Frontal cortex (tissue), 4 donors: ENCODE measurements around the gene TRABD. TPM values are rescaled to one million over a fixed set of nuclear protein-coding genes. Genes with fewer than 3 reads are reported as not detected.

Experiments used
- DNase-seq, 2 donors: peaks; one replicate each; pipeline ENCODE4 v3.0.0; 2012; ENCODE audit warnings: low spot score in 2 of 2
- FAIRE-seq: peaks from 2 replicates; lab custom pipeline; 2012; peaks lifted over from hg19 to GRCh38; lab: Jason Lieb, UNC
- total RNA-seq: library from RNA; depleted of rRNA; stranded (reverse); fragments of >200 nt; gene quantifications from one replicate; pipeline ENCODE4 v1.2.3, GENCODE V29; 2014
- donor health status: control.
- donor health status: control.
- donor health status: control.

TRABD gene
- total RNA-seq, 1 donor from 2014 or later: 4.9 TPM

DNA sequence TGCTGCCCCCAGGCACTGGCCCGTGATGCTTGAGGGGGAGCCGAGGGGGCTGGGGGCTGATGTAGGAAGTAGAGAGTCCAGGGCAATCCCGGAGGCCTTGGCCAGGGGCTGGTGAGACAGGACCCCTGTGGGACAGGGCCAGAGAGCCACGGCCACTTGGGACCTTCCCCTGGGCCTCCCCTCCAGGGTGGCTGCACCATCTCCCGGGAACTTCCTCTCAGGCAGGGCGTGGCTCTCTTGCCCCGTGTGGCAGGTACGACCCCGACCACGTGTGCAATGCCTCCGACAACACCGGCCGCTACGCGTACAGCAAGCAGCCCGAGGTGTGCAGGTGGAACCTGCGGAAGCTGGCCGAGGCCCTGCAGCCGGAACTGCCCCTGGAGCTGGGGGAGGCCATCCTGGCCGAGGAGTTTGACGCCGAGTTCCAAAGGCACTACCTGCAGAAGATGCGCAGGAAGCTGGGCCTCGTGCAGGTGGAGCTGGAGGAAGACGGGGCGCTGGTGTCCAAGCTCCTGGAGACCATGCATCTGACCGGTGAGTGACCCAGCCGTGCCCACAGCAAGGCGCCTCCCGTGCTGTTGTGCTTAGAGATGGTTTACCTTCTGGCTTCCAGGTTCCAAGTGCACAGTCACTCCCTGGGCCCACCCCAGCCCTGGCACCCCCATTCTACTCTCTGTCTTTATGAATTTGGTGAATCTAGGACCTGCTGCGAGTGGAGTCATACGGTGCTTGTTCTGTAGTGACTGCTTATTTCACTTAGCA is 24.8 kb downstream of the TRABD start:
- FAIRE-seq: no peak
- no peak for DNase-seq

DNA sequence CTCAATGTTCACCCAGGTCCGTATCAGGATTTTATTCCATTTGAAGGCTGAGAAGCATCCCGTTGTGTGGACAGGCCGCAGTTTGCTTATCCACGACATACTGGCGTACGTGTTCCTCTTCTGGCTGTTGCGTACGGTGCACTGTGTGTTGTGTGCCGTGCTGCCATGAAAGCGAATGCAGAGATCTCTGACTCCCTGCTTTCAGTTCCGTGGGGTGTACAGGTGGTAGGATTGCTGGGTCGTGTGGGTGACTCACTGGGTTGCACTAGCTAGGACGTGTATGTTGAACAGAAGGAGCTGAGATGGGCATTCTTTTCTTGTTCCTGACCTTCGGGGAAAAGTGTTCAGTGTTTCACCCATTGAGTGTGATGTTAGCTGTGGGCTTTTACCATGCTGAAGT is 25.4 kb downstream of the TRABD start:
- no peak for FAIRE-seq
- DNase-seq: no peak

DNA sequence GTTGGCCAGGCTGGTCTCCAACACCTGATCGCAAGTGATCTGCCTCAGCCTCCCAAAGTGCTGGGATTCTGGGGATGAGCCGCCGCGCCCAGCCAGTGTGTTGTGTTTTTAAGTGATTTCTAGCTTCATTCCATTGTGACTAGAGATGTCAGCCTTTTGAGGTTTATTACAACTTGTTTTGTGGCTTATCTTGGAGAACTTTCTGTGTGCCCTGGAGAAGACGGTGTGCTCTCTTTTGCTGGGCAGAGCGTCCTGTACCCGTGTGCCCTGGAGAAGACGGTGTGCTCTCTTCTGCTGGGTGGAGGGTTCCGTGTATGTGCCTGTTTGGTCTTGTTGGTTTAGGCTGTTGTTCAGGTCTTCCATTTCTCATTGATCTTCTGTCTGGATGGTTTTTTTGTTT is 27.6 kb downstream of the TRABD start:
- no peak for FAIRE-seq

DNA sequence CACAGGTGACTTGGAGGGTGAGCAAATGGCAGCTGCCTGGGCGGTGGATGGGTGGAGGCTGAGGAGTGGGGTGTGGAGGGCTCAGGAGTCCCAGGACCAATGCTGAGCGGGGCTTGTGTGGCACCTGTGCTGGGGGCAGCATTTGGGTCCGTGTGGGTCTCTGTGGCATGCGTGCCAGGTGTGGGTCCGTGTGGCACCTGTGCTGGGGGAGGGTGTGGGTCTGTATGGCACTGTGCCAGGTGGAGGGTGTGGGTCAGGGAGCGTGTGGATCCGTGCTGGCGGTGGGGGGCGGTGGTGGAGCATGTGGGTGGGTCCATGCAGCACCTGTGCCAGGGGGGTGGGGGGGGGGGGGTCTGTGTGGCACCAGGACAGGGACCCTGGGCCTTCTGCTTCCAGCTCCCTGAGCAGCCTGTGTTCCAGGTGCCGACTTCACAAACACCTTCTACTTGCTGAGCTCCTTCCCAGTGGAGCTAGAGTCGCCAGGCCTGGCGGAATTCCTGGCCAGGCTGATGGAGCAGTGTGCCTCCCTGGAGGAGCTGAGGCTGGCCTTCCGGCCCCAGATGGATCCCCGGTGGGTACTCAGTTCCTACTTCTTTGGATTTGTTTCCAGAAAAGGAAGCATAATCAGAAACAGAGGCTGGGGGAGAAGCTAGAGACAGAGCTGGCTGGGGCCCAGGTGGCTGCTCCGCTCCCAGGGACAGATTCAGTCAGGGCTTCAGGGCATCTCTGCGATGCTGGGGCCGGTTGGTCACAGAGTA is 29.8 kb downstream of the TRABD start:
- FAIRE-seq (no peak), DNase-seq (no peak)

More for the DNA sequence above, 27.6 kb downstream of the TRABD start:
- no peak for DNase-seq

DNA sequence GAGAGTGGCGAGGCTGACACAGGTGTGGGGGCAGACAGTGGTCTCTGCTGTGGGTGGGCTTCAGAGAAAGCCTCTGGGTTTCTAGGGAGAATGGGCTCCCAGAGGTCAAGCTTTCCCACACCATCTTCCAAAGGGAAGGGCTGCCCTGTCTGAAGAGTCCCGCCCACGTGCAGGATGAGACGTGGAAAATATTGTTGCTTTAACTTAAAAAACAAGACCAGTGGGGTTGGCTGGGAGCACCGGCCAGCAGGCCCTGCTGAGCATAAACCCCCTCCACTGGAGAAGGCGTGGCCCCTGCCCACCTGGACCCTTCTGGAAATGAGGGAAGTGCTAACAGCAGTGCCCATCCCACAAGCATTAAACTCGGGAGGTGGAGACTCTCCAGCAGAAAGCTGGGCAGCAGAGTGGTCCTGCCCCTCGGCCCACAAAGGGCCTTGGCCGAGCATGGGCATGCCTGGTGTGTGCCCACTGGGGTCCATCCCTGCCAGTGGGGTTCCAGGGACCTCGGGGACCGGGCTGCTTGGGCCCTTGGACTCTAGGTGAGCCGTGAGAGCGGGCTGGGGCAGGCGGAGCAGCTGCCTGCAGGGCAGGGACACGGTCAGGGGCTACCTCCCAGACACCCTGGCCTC is 30.5 kb downstream of the TRABD start:
- FAIRE-seq (no peak), DNase-seq (no peak)

DNA sequence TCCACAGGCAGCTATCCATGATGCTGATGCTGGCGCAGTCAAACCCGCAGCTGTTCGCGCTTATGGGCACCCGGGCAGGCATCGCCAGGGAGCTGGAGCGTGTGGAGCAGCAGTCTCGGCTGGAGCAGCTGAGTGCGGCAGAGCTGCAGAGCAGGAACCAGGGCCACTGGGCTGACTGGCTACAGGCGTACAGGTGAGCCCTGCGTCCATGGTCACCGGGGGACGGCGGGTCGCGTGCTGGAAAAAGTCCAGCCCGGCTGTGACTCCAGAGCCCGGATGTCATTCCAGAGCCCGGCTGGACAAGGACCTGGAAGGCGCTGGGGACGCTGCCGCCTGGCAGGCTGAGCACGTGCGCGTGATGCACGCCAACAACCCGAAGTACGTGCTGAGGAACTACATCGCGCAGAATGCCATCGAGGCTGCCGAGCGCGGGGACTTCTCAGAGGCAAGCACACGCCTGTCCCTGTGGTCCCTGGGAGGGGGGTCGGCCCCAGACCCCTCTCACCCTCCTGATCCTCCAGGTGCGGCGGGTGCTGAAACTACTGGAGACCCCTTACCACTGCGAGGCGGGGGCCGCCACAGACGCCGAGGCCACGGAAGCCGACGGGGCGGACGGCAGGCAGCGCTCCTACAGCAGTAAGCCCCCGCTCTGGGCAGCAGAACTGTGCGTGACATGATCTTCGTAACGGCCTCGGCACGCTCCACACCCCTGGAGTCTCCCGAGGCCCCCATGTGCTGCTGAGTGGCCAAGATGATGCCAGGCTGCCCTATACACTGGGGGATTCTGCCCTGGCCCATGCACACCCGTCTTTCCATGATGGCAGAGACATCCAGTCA is 31.2 kb downstream of the TRABD start:
- DNase-seq (no peak), FAIRE-seq (no peak)

DNA sequence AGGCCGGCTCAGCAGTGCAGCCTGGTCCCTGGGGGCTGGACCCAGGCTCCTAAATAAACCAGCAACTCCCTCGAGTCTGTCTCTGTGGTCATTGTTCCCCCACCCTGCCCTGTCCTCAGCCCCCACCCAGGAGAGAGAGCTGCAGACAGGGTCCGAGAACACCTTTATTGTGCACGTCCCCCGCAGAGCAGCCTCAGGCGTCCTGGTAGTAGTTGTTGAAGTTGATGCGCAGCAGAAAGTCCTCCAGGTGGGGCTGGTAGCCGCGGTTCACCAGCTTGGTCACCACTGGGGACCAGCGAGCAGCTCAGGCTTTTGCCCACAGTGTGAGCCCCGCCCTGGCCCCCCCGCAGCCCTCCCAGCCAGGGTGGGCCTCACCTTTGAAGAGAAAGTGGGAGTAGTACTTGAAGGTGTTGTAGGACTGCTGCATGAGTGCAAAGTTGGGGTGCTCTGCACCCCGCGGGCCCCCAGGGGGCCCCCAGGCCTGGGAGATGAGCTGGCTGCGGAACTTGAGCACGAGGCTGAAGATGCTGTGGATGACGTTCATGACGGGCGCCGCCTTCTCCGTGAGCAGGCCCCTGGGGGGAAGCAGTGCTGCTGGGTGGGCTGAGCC is 31.9 kb downstream of the TRABD start:
- FAIRE-seq (no peak), DNase-seq (no peak)

DNA sequence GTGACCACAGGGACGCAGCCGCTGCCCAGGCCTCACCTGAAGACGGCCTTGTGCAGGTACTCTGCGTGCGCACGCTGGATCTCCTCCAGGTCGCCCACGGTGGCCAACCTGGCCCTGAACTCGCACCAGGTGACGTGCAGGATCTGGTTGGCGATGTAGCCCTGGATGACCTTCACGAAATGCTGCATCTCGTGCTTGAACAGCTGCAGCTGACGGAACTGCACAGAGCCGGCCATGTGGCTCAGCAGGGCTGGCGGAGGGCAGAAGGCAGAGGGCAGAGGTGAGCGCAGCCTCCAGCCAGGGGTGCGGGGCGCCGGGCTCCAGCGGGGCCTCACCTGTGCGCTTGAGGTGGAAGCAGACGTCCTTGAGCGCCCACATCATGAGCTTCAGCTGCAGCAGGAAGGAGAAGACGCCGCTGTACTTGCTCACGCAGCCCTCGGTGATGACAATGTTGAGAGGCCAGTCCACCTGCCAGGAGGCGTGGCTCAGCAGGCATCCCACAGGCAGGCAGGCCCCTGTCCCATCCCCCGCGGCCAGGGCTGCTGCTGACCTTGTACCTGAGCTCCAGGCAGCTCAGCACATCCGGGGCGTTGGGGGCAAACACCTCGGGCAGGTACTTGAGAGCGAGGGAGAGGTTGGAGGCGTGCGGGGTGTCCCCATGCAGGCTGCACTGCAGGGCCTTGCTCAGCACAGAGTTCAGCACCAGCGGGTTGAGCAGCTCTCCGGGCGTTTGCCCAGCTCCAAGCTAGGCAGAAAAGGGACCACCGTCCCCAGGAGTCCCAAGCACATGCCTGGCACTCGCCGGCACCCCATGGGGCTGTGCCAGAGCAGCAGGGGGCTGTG is 32.7 kb downstream of the TRABD start:
- FAIRE-seq: no peak
- no peak for DNase-seq

DNA sequence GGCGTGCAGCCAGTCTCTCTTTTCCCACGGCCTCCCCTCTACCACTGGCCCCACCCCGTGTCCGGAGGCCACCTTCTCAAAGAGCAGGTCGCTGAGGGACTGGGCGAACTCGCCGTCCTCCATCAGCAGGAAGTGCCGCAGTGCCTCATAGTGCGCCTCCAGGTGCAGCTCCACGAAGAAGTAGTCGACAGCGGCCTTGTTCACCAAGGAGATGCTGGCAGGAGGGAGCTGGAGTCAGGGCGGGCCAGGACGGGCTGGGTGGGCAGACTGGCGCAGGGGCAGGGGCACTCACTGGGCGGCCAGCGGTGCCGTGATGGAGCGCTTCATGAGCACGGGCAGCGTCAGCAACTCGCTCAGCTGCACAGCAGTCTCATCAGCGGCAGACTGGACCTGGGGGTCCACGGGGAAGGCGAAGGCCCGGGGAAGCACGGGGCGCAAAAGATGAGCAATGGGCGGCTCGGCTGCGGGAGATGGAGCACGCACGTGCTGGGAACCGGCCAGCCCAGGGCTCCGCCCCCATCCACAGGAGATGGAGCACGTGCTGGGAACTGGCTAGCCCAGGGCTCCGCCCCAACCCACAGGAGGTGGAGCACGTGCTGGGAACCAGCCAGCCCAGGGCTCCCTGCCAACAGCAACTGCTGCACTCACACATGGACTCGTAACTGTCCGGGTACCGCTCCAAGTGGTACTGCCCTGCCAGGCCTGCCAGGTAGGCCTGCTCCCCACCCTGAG is 33.4 kb downstream of the TRABD start:
- FAIRE-seq (no peak), DNase-seq (peak; percentile 72 to 89)

DNA sequence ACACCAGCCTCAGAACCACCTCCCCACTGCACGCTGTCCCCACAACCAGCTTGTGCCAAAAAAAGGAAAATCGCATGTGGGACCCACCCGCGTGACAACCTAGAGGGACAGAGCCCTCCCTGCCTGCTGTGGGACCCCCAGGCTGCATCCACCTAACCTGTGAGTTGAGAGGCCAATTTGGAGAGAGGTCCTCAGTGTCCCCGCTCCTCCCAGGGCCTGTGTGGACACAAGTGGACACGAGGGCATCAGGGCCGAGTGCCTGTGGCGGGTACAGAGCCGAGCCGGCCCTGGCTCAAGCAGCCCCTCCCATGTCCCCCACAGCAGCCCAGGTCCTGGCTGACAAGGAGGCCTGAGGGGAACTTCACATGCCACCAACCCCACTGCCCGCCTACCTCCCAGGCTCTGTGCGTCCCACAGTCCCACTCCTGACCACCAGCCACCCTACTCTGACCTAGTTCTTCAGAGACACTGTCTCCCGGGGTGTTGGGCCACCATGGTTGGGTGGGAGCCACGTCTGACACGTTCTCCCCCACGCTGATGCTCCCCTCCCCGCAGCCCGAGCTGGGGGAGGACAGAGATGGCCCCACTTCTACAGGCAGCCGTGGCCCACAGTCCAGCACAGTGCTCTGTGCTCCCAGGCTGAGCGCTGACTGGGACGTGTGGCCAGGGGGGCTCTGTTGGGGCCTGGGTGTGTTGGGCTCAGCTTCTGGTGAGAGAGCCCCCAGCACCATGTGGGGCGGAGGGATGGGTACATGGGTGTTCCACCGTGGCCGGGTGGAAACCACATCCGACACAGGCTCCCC is 34.3 kb downstream of the TRABD start:
- no peak for DNase-seq
- no peak for FAIRE-seq

DNA sequence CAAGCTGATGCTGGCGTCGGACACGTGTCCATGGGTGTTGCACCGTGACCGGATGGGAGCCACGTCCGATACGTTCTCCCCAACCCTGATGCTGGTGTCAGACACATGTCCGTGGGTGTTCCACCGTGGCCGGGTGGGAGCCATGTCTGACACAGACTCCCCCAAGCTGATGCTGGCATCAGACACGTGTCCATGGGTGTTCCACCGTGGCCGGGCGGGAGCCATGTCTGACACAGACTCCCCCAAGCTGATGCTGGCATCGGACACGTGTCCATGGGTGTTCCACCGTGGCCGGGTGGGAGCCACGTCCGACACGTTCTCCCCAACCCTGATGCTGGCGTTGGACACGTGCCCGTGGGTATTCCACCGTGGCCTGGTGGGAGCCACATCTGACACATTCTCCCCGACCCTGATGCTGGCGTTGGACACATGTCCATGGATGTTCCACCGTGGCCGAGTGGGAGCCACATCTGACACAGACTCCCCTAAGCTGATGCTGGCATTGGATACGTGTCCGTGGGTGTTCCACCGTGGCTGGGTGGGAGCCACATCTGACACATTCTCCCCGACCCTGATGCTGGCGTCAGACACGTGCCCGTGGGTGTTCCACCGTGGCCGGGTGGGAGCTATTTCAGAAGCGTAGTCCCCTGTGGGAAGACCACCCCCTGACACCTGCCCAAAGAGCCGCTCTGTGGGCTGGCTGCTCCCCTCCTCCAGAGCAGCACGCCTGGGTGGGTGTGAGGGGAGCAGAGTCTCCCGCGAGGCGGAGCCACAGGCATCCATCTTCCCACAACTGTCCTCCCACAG is 35.1 kb downstream of the TRABD start:
- FAIRE-seq: no peak

DNA sequence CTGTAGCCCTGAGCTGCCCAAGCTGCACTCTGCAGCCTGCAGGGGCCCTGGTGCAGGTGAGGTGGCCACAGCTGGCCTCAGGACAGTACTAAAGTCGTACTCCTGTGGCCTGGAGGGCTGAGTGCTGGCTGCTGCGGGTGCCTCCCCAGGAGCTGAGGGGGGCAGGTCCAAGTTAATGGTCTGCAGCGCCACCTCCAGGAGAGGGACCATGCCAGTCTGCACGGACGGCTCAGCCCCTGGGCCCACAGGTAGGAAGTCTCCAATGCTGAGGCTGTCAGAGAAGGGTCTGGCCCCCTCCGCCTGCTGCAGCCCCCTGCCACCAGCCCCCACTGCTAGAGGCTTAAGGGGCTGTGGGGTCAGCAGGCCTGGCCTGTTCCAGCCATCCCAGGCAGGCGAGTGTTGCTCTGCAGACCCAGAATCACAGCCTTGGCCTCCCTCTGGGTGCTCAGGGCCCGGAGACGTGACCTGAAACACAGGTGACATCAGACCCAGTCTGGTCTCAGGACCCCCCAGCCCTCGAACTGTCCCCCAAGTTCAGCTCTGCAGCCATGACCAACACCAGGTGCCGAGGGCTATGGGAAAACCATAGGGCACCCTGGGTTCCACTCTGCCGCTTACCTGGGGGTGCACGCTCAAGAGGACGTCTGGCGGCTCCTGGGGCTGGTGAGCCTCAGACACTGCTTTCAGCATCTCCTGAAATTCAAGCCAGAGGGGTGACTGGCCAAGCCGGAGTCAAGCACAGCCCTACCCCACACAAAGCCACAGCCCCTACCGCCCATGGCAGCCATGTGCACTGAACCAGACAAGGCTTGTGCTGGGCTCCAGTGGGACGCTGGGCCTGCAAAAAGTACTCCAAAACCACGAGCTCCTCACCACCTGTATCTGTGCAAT is 35.9 kb downstream of the TRABD start:
- DNase-seq (no peak), FAIRE-seq (no peak)

More for the DNA sequence above, 35.1 kb downstream of the TRABD start:
- no peak for DNase-seq

DNA sequence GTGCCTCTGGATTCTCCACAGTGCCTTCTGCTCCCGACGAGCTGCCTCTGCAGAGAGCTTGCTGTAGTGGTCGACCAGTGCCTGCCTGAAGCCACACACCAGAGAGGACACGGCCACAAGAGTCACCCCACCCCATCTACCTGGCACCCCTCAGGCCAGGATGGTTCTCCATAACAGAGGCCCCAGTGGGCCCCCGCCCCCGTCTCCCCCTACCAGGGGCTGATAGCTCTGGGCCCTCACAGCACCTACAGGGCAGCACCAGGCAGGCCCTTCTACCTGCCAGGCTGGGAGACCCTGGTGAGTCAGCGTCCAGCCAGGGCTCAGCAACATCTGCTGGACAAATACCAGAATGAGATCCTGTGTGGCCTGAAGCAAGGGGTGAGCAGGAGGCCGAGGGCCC is 36.8 kb downstream of the TRABD start:
- no peak for FAIRE-seq
- no peak for DNase-seq

DNA sequence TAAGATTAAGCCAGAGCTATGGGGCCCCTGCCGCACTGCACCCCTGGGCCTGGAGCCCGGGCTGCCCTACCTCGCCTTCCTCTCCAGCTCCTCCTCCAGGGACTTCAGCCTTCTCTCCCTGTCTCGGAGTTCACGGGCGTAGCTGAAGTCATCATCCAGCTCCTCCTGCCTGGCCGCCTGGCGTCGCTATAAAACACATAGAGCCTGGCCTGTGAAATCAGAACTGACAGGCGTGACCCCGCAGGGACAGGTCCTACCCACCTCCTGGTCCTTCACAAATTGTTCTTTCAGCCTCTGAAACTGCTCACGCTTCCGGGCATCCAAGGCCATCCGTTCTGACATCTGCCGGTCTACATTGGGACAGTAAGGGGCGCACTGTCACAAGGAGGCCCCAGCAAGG is 38.4 kb downstream of the TRABD start:
- no peak for FAIRE-seq

DNA sequence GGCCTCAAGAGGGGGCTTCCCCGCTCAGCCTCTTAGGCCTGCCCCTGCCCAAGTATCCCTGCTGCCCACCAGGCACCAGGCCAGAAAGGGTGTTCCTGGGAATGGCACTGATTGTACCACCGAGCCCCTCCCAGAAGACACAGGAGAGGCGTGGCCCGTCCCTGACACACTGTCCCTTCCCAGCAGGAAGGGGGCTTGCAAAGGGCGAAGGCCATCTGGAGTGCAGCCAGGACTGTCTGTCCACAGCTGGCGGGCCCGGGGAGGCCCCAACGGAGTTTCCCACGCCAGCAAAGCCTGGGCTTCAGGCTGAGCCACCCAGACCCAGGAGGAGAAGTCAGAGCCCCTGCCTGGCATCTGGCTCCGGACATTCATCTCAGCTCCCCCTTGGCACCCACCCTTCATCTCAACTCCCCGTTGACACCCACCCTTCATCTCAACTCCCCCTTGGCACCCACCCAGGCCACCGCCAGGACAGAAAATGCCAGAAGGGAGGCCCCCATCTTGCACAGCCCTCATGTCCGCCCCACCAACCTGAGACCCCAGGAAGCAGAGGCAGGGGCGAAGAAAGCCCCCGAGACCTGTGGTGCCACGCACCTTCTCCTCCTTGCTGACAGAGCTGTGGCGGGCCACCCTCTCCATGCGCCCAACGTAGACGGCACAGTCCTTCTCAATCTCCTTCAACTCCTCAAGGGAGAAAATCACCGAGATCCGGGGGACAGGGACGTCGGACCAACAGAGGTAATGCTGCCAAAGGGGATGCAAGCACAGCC is 39.7 kb downstream of the TRABD start:
- no peak for FAIRE-seq
- DNase-seq: no peak

More for the DNA sequence above, 38.4 kb downstream of the TRABD start:
- no peak for DNase-seq
